ENCODE measurements around the gene KRTAP10-4. TPM values are rescaled to one million over a fixed set of nuclear protein-coding genes. Genes with fewer than 3 reads are reported as not detected.
"Not testable (repeated sequence)": the region's sequence is repeated elsewhere in the genome, so short reads cannot be mapped to it uniquely, and the experiment has no call there.

The KRTAP10-4 gene
- total and polyA plus RNA-seq, 2 experiments from 2014 or later, result not detected

- H3K79me2 ChIP-seq, result no peaks in the 10 kb centered on the region
- H3K4me1 ChIP-seq (ENCODE audit: insufficient read depth), result peaks cover 7% of the 10 kb centered on the region
- 96% methylated on average over 10 of the region's 10 CpGs for WGBS (ENCODE audit: low lambda C conversion rate, missing lambda C conversion rate)
- no peak overlapping the region for H3K4me2 ChIP-seq
- H4K20me1 ChIP-seq (ENCODE audit: insufficient read depth, poor library complexity, severe bottlenecking), result no peaks in the 10 kb centered on the region
- TF ChIP-seq EZH2phosphoT487 (IDR thresholded peaks at IDR 0.05; ENCODE audit: low read depth, severe bottlenecking, unreplicated experiment) (no peak), CTCF (IDR thresholded peaks at IDR 0.05; ENCODE audit: poor library complexity) (no peak), EZH2 (IDR thresholded peaks at IDR 0.05; ENCODE audit: borderline replicate concordance) (no peak)
- no peaks in the 10 kb centered on the region for H3K36me3 ChIP-seq (replicated peaks; ENCODE audit: insufficient read depth, low read depth)
- H3K9me2 ChIP-seq (replicated peaks; ENCODE audit: insufficient read depth), result no peaks in the 10 kb centered on the region
- no peak overlapping the region for H2AFZ ChIP-seq
- DNase-seq (ENCODE audit: low spot score), result no peak
- H3K27ac ChIP-seq, result no peak overlapping the region
- H3K4me3 ChIP-seq, result no peak overlapping the region
- no peaks in the 10 kb centered on the region for H3K27me3 ChIP-seq
- no peaks in the 10 kb centered on the region for H3K9me3 ChIP-seq (ENCODE audit: low read depth)
Observed at GRCh38 chr21:44590311-44590721, 16.8 kb downstream of the KRTAP10-4 start.

- H3K9me2 ChIP-seq (replicated peaks; ENCODE audit: insufficient read depth); H3K79me2 ChIP-seq; H2AFZ ChIP-seq; H3K36me3 ChIP-seq (replicated peaks; ENCODE audit: insufficient read depth, low read depth); H3K27me3 ChIP-seq; H3K4me3 ChIP-seq; H3K9me3 ChIP-seq (ENCODE audit: low read depth); H3K4me1 ChIP-seq (ENCODE audit: insufficient read depth); H4K20me1 ChIP-seq (ENCODE audit: insufficient read depth, poor library complexity, severe bottlenecking); H3K27ac ChIP-seq; DNase-seq (ENCODE audit: low spot score); H3K4me2 ChIP-seq: not testable (repeated sequence)
- 89% methylated on average over 17 of the region's 19 CpGs for WGBS (ENCODE audit: low lambda C conversion rate, missing lambda C conversion rate)
Observed at GRCh38 chr21:44590897-44591800, 17.6 kb downstream of the KRTAP10-4 start.

- H3K4me1 ChIP-seq (ENCODE audit: insufficient read depth); H3K36me3 ChIP-seq (replicated peaks; ENCODE audit: insufficient read depth, low read depth); H3K4me2 ChIP-seq; DNase-seq (ENCODE audit: low spot score); H3K79me2 ChIP-seq; H3K4me3 ChIP-seq; H3K9me2 ChIP-seq (replicated peaks; ENCODE audit: insufficient read depth); H3K9me3 ChIP-seq (ENCODE audit: low read depth); H4K20me1 ChIP-seq (ENCODE audit: insufficient read depth, poor library complexity, severe bottlenecking); H3K27me3 ChIP-seq; H3K27ac ChIP-seq; H2AFZ ChIP-seq: not testable (repeated sequence)
- 86% methylated on average over 3 of the region's 4 CpGs for WGBS (ENCODE audit: low lambda C conversion rate, missing lambda C conversion rate)
Observed at GRCh38 chr21:44591801-44592130, 18.2 kb downstream of the KRTAP10-4 start.

GRCh38 chr21:44592446-44593311 lies 19.1 kb downstream of the KRTAP10-4 start, which contains the start of gene KRTAP10-6:
Gene KRTAP10-6, minus strand, starts transcription at chr21:44592505. Its CDS starts 21 bp downstream, at chr21:44592484.
- DNase-seq (ENCODE audit: low spot score), result no peak
- H2AFZ ChIP-seq, result no peak within 1 kb of the TSS
- 79% methylated on average over 33 of the region's 33 CpGs for WGBS (ENCODE audit: low lambda C conversion rate, missing lambda C conversion rate)
- TF ChIP-seq CTCF (IDR thresholded peaks at IDR 0.05; ENCODE audit: poor library complexity) (no peak), EZH2phosphoT487 (IDR thresholded peaks at IDR 0.05; ENCODE audit: low read depth, severe bottlenecking, unreplicated experiment) (no peak), EZH2 (IDR thresholded peaks at IDR 0.05; ENCODE audit: borderline replicate concordance) (no peak)
- H3K4me3 ChIP-seq, result no peak within 1 kb of the TSS
- H3K4me2 ChIP-seq, result no peak within 1 kb of the TSS
- H3K9me3 ChIP-seq (ENCODE audit: low read depth), result no peaks in the 10 kb centered on the region
- no peaks in the 10 kb centered on the region for H4K20me1 ChIP-seq (ENCODE audit: insufficient read depth, poor library complexity, severe bottlenecking)
- peaks cover 7% of the 10 kb centered on the region for H3K4me1 ChIP-seq (ENCODE audit: insufficient read depth)
- H3K36me3 ChIP-seq (replicated peaks; ENCODE audit: insufficient read depth, low read depth), result no peaks in the 10 kb centered on the region
- no peaks in the 10 kb centered on the region for H3K9me2 ChIP-seq (replicated peaks; ENCODE audit: insufficient read depth)
- H3K27ac ChIP-seq, result no peak within 1 kb of the TSS
- H3K27me3 ChIP-seq, result no peaks in the 10 kb centered on the region
- no peaks in the 10 kb centered on the region for H3K79me2 ChIP-seq
